Osteoblast (primary cell): ENCODE results near the gene SFTA2. TPM values are rescaled to one million over a fixed set of nuclear protein-coding genes. Genes with fewer than 3 reads are reported as not detected.
"Not testable (repeated sequence)": the region's sequence is repeated elsewhere in the genome, so short reads cannot be mapped to it uniquely, and the experiment has no call there.

Source experiments
- DNase-seq: peaks from one replicate; pipeline ENCODE4 v3.0.0; 2011; ENCODE audit warnings: low spot score, mixed read lengths; ENCODE audit not compliant: insufficient read length; ENCODE audit errors: missing footprints
- H2AFZ ChIP-seq: 2 replicates; pipeline ENCODE4 v1.6.0; 2011; ENCODE audit warnings: mild to moderate bottlenecking, low read length
- H3K27ac ChIP-seq: 2 replicates; pipeline ENCODE4 v1.5.1; 2011; ENCODE audit warnings: mild to moderate bottlenecking, low read depth, low read length, moderate library complexity
- H3K27me3 ChIP-seq: 2 replicates; pipeline ENCODE4 v1.6.0; 2012; ENCODE audit warnings: mild to moderate bottlenecking, control low read depth, inconsistent platforms, low read length, moderate library complexity; ENCODE audit not compliant: insufficient read depth
- H3K36me3 ChIP-seq: 2 replicates; pipeline ENCODE4 v1.5.1; 2011; ENCODE audit warnings: mild to moderate bottlenecking, low read length, control low read depth, moderate library complexity; ENCODE audit not compliant: insufficient read depth
- H3K4me1 ChIP-seq: 2 replicates; pipeline ENCODE4 v1.5.1; 2011; ENCODE audit warnings: mild to moderate bottlenecking, low read length, control low read depth, moderate library complexity; ENCODE audit not compliant: insufficient read depth
- H3K4me2 ChIP-seq: 2 replicates; pipeline ENCODE4 v1.6.0; 2011; ENCODE audit warnings: mild to moderate bottlenecking, low read length; ENCODE audit not compliant: insufficient read depth
- H3K4me3 ChIP-seq: fragments of 200-600 bp; sonication (generic); 3 replicates; pipeline ENCODE4 v1.5.1; 2012; ENCODE audit warnings: mild to moderate bottlenecking, low read length, inconsistent platforms; ENCODE audit not compliant: insufficient read depth
- H3K79me2 ChIP-seq: 2 replicates; pipeline ENCODE4 v1.6.0; 2012; ENCODE audit warnings: mild to moderate bottlenecking, low read length, control low read depth, inconsistent platforms; ENCODE audit not compliant: insufficient read depth
- H3K9me3 ChIP-seq: 2 replicates; pipeline ENCODE4 v1.5.1; 2011; ENCODE audit warnings: low read depth, low read length, control low read depth
- H4K20me1 ChIP-seq: 2 replicates; pipeline ENCODE4 v1.6.0; 2012; ENCODE audit warnings: mild to moderate bottlenecking, low read length, control low read depth; ENCODE audit not compliant: insufficient read depth
- total RNA-seq: library from RNA; depleted of rRNA; stranded (reverse); fragments of >200 nt; gene quantifications from 2 replicates; pipeline ENCODE4 v1.2.3, GENCODE V29; 2012
- TF ChIP-seq, protein P1 (sequence below): IDR thresholded peaks from 2 replicates; pipeline ENCODE4 v1.5.1; 2011; ENCODE audit warnings: mild to moderate bottlenecking, low read depth, low read length, moderate library complexity; ENCODE audit errors: extremely low read depth

The SFTA2 gene
- total RNA-seq, 1 donor, result not detected

- Histone ChIP-seq H4K20me1 (no peaks in the 10 kb centered on the region), H3K27me3 (peaks cover 16% of the 10 kb centered on the region), H2AFZ (no peak overlapping the region), H3K79me2 (no peaks in the 10 kb centered on the region), H3K27ac (no peak overlapping the region), H3K4me3 (no peak overlapping the region), H3K4me1 (no peaks in the 10 kb centered on the region), H3K36me3 (no peaks in the 10 kb centered on the region), H3K4me2 (no peak overlapping the region), H3K9me3 (no peaks in the 10 kb centered on the region)
- no peak for DNase-seq
- TF ChIP-seq, protein P1, sequence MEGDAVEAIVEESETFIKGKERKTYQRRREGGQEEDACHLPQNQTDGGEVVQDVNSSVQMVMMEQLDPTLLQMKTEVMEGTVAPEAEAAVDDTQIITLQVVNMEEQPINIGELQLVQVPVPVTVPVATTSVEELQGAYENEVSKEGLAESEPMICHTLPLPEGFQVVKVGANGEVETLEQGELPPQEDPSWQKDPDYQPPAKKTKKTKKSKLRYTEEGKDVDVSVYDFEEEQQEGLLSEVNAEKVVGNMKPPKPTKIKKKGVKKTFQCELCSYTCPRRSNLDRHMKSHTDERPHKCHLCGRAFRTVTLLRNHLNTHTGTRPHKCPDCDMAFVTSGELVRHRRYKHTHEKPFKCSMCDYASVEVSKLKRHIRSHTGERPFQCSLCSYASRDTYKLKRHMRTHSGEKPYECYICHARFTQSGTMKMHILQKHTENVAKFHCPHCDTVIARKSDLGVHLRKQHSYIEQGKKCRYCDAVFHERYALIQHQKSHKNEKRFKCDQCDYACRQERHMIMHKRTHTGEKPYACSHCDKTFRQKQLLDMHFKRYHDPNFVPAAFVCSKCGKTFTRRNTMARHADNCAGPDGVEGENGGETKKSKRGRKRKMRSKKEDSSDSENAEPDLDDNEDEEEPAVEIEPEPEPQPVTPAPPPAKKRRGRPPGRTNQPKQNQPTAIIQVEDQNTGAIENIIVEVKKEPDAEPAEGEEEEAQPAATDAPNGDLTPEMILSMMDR, result no peak
These were observed 40.8 kb upstream of the SFTA2 start for GRCh38 chr6:30972816-30973215.

- no peak for DNase-seq
- H3K79me2 ChIP-seq, result no peaks in the 10 kb centered on the region
- H3K4me1 ChIP-seq, result no peaks in the 10 kb centered on the region
- no peaks in the 10 kb centered on the region for H3K36me3 ChIP-seq
- H3K4me2 ChIP-seq, result no peak overlapping the region
- H3K4me3 ChIP-seq, result no peak overlapping the region
- H2AFZ ChIP-seq, result no peak overlapping the region
- peaks cover 10% of the 10 kb centered on the region for H3K27me3 ChIP-seq
- TF ChIP-seq, protein P1, result no peak
- no peaks in the 10 kb centered on the region for H3K9me3 ChIP-seq
- H4K20me1 ChIP-seq, result no peaks in the 10 kb centered on the region
- H3K27ac ChIP-seq, result no peak overlapping the region
These were observed 39.0 kb upstream of the SFTA2 start for GRCh38 chr6:30970946-30971345.

- not testable (repeated sequence) for H3K9me3 ChIP-seq, H2AFZ ChIP-seq, H3K4me1 ChIP-seq, H3K4me3 ChIP-seq, DNase-seq, H3K27ac ChIP-seq, H3K4me2 ChIP-seq, H3K27me3 ChIP-seq, H3K79me2 ChIP-seq, H3K36me3 ChIP-seq, H4K20me1 ChIP-seq
These were observed 37.2 kb upstream of the SFTA2 start for GRCh38 chr6:30969171-30969570.

DNA sequence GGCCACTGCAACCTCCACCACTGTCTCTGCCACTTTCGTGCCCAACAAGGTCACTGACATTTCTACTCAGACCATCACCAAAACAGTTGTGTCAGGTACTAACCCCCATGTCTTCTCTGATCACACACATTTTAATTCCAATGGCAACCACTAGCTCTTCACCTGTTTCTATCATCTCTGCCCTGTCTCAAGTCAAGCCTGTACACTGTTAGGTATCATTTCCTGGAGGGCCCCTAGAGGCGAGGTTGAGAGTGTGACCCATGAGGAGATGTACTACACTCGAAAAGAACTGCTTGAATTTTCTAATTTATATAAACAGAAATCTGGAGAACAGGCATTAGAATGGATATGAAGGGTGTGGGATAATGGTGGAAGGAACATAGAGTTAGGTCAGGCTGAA lies 34.2 kb upstream of the SFTA2 start:
- no peak overlapping the region for H3K4me2 ChIP-seq
- no peaks in the 10 kb centered on the region for H3K4me1 ChIP-seq
- H3K36me3 ChIP-seq, result no peaks in the 10 kb centered on the region
- H3K27me3 ChIP-seq, result no peaks in the 10 kb centered on the region
- no peak overlapping the region for H3K4me3 ChIP-seq
- no peak for DNase-seq
- H4K20me1 ChIP-seq, result no peaks in the 10 kb centered on the region
- TF ChIP-seq, protein P1, result no peak
- H3K9me3 ChIP-seq, result no peaks in the 10 kb centered on the region
- H2AFZ ChIP-seq, result no peak overlapping the region
- no peaks in the 10 kb centered on the region for H3K79me2 ChIP-seq
- H3K27ac ChIP-seq, result no peak overlapping the region

- H3K4me2 ChIP-seq, result no peak overlapping the region
- H3K4me3 ChIP-seq, result no peak overlapping the region
- H3K4me1 ChIP-seq, result peaks cover 2% of the 10 kb centered on the region
- TF ChIP-seq, protein P1, result no peak
- no peaks in the 10 kb centered on the region for H3K79me2 ChIP-seq
- no peaks in the 10 kb centered on the region for H4K20me1 ChIP-seq
- H3K9me3 ChIP-seq, result no peaks in the 10 kb centered on the region
- H3K27me3 ChIP-seq, result no peaks in the 10 kb centered on the region
- DNase-seq, result no peak
- no peaks in the 10 kb centered on the region for H3K36me3 ChIP-seq
- H2AFZ ChIP-seq, result no peak overlapping the region
- H3K27ac ChIP-seq, result no peak overlapping the region
These were observed 33.2 kb upstream of the SFTA2 start for GRCh38 chr6:30965140-30965601.
